ENCODE data around the gene PLXNC1.

Gene PLXNC1

DNA sequence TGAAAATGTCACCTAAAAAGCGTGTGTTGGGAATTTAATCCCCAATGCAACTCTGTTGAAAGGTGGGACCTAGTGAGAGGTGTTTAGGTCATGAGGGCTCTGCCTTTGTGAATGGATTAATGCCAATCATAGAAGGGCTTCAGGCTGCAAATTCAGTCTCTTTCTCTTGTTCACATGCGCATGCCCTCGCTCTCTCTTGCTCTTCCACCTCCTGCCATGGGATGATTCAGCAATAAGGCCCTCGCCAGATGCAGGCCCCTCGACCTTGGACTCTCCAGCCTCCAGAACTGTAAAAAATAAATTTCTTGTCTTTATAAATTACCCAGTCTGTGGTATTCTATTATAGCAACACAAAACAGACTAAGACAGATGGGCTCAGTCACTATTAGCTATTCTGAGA lies 55.4 kb downstream of the PLXNC1 start:
- H3K36me3 ChIP-seq (replicated peaks) = no peaks in the 10 kb centered on the region
- no peak for DNase-seq
- TF ChIP-seq, protein P1, sequence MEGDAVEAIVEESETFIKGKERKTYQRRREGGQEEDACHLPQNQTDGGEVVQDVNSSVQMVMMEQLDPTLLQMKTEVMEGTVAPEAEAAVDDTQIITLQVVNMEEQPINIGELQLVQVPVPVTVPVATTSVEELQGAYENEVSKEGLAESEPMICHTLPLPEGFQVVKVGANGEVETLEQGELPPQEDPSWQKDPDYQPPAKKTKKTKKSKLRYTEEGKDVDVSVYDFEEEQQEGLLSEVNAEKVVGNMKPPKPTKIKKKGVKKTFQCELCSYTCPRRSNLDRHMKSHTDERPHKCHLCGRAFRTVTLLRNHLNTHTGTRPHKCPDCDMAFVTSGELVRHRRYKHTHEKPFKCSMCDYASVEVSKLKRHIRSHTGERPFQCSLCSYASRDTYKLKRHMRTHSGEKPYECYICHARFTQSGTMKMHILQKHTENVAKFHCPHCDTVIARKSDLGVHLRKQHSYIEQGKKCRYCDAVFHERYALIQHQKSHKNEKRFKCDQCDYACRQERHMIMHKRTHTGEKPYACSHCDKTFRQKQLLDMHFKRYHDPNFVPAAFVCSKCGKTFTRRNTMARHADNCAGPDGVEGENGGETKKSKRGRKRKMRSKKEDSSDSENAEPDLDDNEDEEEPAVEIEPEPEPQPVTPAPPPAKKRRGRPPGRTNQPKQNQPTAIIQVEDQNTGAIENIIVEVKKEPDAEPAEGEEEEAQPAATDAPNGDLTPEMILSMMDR (IDR thresholded peaks at IDR 0.05; ENCODE audit: low read depth, low read length, missing control alignments) = no peak
- H3K4me3 ChIP-seq (ENCODE audit: low read depth, low read length) = no peak overlapping the region
- no peaks in the 10 kb centered on the region for H3K27me3 ChIP-seq (replicated peaks)
- in situ Hi-C loops (cut with HindIII; ENCODE audit: low pct_ligation_motif_present, low sequenced_read_pairs) = no loop called here
- H3K27ac ChIP-seq = no peak overlapping the region

DNA sequence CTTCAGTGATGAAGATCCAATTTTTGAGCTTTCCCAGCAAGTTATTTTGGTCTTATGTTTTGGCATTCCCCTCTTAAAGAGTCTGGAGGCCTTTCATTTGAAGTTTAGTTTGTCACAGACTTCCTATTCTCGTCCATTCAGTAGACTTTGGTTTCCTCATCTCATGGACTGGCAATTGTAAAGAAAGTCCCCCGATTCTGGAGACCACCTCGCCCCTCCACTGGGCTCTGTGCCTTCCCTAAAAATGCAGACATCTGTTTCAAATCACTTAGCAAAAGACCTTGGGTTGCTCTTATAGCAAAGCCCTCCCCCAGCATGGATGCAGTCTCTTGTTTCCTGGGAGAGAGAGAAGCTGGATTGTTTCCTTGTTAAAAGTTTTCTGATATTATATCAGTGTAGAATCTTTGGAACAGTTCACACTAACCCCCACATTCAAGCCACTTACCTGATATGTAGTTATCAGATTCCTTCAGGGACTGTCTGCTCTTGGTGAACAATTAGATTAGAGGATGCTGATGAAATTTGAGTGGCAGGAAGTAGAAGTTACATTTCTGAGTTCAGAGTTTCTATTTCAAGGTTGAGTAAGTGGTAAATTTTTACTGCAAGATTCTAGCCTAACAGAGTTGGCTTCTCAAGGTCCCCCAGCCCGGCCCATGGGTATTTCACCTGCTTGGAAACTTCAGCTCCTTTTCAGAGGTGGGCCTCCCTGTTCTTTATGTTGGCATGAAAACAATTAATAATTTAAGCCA lies 56.3 kb downstream of the PLXNC1 start:
- no peak overlapping the region for H3K27ac ChIP-seq
- in situ Hi-C loops (cut with HindIII; ENCODE audit: low pct_ligation_motif_present, low sequenced_read_pairs) = no loop called here
- TF ChIP-seq, protein P1 (IDR thresholded peaks at IDR 0.05; ENCODE audit: low read depth, low read length, missing control alignments) = no peak
- no peaks in the 10 kb centered on the region for H3K36me3 ChIP-seq (replicated peaks)
- no peaks in the 10 kb centered on the region for H3K27me3 ChIP-seq (replicated peaks)
- no peak for DNase-seq
- no peak overlapping the region for H3K4me3 ChIP-seq (ENCODE audit: low read depth, low read length)

DNA sequence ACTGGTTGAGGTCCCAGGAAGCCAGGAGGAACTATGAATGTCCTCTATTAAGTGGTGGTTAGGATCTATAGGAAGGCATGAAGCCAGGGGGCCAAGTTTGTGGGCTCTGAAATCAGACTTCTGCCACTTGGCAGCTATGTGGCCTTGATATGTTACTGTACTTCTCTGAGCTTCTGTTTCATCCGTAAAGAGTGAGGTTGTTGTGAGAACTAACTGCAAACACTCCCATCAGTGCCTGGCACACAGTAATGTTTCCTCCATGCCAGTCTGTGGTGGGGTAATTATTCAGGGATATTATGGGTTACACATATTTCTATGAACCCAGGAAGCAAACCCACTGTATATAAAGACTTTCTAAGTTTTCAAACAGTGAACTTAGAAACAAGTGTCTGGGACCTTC lies 57.4 kb downstream of the PLXNC1 start:
- TF ChIP-seq, protein P1 (IDR thresholded peaks at IDR 0.05; ENCODE audit: low read depth, low read length, missing control alignments) = no peak
- no peak for DNase-seq
- no peak overlapping the region for H3K4me3 ChIP-seq (ENCODE audit: low read depth, low read length)
- H3K27me3 ChIP-seq (replicated peaks) = no peaks in the 10 kb centered on the region
- in situ Hi-C loops (cut with HindIII; ENCODE audit: low pct_ligation_motif_present, low sequenced_read_pairs) = no loop called here
- no peak overlapping the region for H3K27ac ChIP-seq
- no peaks in the 10 kb centered on the region for H3K36me3 ChIP-seq (replicated peaks)

DNA sequence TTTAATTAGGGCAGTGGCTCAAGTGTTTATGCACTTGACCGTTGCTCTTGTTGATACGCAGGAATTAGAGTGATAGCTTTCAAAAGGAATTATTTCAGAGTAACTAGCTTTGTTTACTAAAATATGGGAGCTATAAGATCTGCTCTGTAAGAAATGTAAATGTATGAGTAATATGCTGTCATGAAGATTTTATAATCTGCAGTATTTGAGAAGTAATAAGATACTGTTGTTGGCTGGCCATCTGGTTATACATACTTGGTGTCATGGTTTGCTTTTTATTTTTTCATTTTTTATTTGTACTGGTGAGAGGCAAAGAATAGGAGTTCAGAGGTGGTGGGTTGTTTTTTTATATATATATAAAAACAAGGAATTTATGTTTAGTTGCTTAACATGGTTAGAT lies 58.5 kb downstream of the PLXNC1 start:
- Histone ChIP-seq H3K27ac (no peak overlapping the region), H3K4me3 (ENCODE audit: low read depth, low read length) (no peak overlapping the region), H3K36me3 (replicated peaks) (no peaks in the 10 kb centered on the region), H3K27me3 (replicated peaks) (no peaks in the 10 kb centered on the region)
- TF ChIP-seq, protein P1 (IDR thresholded peaks at IDR 0.05; ENCODE audit: low read depth, low read length, missing control alignments) = no peak
- in situ Hi-C loops (cut with HindIII; ENCODE audit: low pct_ligation_motif_present, low sequenced_read_pairs) = no loop called here
- DNase-seq = no peak

DNA sequence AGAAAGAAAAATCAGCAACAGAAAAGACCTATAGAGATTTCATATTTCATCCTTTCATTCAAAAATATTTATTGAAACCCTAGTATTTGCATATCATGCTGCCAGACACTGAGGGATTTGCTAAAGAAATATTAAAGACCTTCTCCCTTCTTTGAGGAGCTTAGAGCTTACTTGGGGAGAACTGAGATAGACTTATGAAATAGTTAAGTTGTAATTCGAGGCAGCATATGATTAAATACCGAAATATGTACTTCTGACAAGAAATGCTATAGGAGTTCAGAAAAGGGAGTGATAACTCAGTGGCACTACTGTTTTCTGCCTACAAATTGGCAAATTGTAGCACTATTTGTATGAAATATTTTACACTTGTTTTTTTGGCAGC lies 59.1 kb downstream of the PLXNC1 start:
- H3K27ac ChIP-seq = no peak overlapping the region
- in situ Hi-C loops (cut with HindIII; ENCODE audit: low pct_ligation_motif_present, low sequenced_read_pairs) = no loop called here
- TF ChIP-seq, protein P1 (IDR thresholded peaks at IDR 0.05; ENCODE audit: low read depth, low read length, missing control alignments) = no peak
- no peak for DNase-seq
- H3K36me3 ChIP-seq (replicated peaks) = no peaks in the 10 kb centered on the region
- H3K4me3 ChIP-seq (ENCODE audit: low read depth, low read length) = no peak overlapping the region
- H3K27me3 ChIP-seq (replicated peaks) = no peaks in the 10 kb centered on the region
